Measurements from ENCODE around the gene RANBP3L.
"Not testable (repeated sequence)": the region's sequence is repeated elsewhere in the genome, so short reads cannot be mapped to it uniquely, and the experiment has no call there.

RANBP3L gene

DNA sequence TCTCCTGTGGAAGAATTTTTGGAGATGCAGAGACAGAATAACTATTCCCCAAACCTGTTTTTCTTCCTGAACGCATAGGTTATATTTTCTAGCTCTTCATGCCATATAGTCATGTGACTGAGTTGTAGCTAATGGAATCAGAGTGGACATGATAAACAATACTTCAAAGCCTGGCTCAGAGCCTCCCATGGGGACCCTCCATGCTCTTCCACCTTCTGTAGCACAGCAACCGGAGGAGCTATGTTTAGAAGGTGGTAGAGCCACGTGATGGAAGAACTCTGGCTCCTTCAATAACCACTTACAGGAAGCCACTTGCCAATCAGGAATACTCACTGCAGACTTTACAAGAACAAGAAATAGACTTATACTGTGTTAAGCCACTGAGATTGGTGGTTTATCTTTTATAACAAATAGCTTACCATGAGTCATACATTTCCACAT is 99.2 kb downstream of the RANBP3L start:
- DNase-seq = no peak

DNA sequence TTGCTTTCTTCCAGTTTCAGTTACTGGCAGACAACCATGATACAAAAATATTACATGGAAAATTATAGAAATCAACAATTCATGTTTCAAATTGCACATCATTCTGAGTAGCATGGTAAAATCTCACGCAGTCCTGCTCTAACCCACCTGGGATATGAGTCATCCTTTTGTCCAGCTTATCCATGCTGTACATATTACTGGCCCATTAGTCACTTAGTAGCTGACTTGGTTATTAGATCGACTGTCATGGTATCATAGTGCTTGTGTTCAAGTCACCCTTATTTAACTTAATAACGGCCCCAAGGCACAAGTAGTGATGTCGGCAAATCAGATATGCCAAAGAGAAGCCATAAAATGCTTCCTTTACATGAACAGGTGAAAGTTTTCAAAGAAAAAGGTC is 101.2 kb downstream of the RANBP3L start:
- no peak for DNase-seq

DNA sequence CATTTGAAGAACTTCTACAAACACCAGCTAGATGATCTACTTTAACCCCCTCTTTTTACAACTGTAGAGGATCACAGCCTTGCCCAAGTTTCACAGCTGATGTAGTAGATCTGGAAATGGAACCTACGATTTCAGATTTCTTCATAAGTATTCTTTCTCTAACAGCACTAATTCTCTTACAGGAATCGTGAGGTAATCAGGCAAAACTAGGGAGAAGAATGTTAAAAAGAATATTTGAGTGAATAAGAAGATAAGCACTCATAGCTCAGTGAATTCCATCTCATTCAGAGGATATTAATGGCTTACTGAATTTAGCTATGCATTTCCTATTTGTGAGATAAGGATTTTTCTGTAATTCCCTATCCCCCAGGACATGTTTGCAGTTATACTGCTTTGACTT is 102.1 kb downstream of the RANBP3L start:
- DNase-seq = no peak

DNA sequence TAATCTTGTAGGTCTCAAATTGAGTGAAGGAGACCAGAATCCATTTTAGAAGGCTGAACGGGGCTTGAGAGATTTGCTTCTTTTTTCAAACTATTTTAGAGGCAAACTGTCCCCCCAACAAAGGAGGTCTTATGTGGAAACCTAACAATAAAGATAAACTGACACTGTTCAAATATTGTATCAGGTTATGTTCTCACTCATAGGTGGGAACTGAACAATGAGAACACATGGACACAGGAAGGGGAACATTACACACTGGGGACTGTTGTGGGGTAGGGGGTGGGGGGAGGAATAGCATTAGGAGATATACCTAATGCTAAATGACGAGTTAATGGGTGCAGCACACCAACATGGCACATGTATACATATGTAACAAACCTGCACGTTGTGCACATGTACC is 102.9 kb downstream of the RANBP3L start:
- DNase-seq = not testable (repeated sequence)

All from GOT3 (cell line).